ENCODE measurements around the gene OR51I2.

The OR51I2 gene

DNA sequence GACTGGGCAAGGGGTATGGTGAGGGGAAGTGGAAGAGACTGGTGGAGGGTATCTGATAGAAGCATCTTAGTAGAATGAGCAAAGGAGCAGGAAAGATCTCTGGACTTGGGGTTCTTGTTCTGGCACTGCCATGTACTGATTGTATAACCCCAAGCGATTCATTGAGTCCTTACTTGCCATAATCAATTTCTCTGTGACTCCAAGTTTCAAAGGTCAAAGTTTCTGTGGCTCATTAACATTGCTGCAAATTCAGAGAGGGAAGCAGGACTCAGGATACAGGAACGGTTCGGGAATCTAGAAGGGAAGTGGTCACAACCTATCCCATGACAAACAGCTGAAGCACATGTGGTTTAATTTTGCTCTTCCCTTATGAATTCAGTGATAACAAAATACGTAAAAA lies 309 bp downstream of the OR51I2 start:
- TF ChIP-seq, protein P1, sequence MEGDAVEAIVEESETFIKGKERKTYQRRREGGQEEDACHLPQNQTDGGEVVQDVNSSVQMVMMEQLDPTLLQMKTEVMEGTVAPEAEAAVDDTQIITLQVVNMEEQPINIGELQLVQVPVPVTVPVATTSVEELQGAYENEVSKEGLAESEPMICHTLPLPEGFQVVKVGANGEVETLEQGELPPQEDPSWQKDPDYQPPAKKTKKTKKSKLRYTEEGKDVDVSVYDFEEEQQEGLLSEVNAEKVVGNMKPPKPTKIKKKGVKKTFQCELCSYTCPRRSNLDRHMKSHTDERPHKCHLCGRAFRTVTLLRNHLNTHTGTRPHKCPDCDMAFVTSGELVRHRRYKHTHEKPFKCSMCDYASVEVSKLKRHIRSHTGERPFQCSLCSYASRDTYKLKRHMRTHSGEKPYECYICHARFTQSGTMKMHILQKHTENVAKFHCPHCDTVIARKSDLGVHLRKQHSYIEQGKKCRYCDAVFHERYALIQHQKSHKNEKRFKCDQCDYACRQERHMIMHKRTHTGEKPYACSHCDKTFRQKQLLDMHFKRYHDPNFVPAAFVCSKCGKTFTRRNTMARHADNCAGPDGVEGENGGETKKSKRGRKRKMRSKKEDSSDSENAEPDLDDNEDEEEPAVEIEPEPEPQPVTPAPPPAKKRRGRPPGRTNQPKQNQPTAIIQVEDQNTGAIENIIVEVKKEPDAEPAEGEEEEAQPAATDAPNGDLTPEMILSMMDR (IDR thresholded peaks at IDR 0.05; ENCODE audit: insufficient read depth, missing control alignments), result no peak
- DNase-seq (ENCODE audit: insufficient read length, low spot score) (no peak), FAIRE-seq (no peak)

DNA sequence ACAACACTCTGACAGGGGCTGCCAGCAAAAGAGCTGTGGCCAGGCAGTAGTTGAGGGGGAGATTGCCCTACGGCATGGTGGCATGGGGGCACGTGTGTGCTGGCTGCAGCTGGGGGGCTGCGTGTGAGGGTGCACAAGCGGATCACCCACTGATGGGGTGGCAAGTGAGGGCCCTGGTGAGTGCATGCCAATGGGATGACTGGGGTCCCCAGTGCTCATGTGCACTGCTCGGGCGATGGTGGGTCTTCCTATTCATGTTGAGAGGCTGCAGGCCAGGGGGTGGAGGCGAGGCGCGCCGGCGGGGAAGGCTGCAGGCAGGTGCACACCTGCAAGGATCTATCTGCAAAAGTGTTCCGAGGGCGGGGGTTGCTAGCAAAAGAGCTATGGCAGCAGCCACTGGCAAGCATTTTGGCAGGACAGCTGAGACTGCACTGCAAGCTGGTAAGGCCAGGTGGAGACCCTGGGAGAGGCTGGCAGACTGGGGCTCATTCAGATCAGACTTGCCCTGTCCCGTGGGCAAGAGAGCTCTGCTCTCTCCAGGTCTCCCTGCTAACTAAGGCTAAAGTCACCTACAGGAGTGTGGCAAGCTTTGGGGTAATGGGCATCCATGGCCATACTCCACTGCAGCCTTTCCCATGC lies 12.0 kb downstream of the OR51I2 start:
- TF ChIP-seq, protein P1 (IDR thresholded peaks at IDR 0.05; ENCODE audit: insufficient read depth, missing control alignments), result no peak
- DNase-seq (ENCODE audit: insufficient read length, low spot score) (no peak), FAIRE-seq (no peak)

DNA sequence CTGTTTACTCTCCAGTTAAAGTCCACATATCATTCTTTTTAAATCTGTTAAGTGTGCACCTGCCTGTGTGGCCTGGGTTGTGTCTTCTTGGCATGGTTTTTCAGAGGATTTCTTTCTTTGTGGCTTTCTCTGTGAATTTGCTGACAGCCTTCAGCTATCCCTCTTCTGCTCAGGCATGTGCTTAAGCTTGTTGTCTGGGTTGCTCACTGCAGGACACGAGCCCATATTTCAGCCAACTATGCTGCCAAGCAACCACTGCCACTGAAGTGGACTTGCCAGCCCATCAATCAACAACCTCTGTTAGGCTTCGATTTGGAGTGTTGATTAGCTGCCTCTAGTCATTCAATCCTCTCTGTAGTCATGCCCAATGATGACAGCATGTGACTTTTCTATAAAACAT lies 18.4 kb downstream of the OR51I2 start:
- DNase-seq (ENCODE audit: insufficient read length, low spot score) (no peak), FAIRE-seq (no peak)
- TF ChIP-seq, protein P1 (IDR thresholded peaks at IDR 0.05; ENCODE audit: insufficient read depth, missing control alignments), result no peak

DNA sequence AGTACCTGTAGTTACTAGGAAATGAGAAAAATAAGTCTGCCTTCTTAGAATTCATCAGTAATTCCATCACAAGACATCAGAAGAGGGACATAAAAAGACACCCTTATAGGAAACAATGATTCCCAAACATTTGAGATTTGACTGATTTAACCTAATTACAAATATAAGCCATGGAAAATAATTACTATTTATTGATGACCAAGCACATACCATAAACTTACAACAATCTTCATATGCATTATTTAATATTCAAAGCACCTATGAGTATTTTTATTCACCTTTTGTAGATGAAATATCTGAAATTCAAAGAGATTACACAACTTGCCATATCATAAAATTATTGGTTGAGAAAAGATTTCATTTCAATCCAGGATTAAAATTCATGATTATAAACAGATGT lies 24.8 kb downstream of the OR51I2 start:
- TF ChIP-seq, protein P1 (IDR thresholded peaks at IDR 0.05; ENCODE audit: insufficient read depth, missing control alignments), result no peak
- DNase-seq (ENCODE audit: insufficient read length, low spot score), result no peak
- FAIRE-seq, result no peak

- TF ChIP-seq, protein P1 (IDR thresholded peaks at IDR 0.05; ENCODE audit: insufficient read depth, missing control alignments), result peak; percentile 54
- DNase-seq (ENCODE audit: insufficient read length, low spot score) (no peak), FAIRE-seq (no peak)
These were observed 27.2 kb downstream of the OR51I2 start for GRCh38 chr11:5476186-5476819.

DNA sequence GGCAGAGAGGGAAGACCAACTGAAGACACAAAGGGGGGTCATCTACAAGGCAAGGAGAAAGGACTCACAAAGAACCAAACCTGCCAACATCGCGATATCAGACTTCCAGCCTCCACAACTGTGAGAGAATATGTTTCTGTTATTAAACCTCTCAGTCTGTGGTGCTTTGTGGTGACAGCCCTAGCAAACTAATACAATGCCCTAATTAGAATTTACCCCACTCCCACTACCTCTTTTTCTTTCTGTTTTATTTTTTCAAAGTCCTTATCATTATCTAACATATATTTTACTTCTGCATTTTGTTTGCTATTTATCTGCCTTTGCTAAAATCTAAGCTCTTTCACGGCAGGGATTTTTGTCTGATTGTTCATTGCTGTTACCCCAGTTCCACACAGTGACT lies 36.9 kb downstream of the OR51I2 start:
- TF ChIP-seq, protein P1 (IDR thresholded peaks at IDR 0.05; ENCODE audit: insufficient read depth, missing control alignments), result no peak
- FAIRE-seq (no peak), DNase-seq (ENCODE audit: insufficient read length, low spot score) (no peak)

DNA sequence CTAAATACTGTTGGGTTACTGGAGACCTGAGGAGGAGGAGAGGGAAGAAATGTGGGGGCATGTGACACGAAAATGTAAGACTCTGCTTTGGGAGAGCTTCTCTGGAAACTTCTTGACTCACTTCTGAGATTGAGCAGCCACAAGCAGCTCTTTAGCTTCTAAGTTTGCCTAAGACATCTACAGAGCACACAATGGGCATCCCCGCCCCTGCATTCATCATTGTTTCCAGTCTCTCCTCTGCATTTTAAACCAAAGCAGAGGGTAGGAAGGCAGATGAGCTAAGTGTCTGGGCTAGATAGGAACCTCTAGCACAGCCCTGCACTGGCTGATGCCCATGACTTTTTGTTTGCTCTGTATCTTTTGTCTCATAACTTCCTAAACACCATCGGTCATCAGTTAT lies 37.3 kb downstream of the OR51I2 start:
- TF ChIP-seq, protein P1 (IDR thresholded peaks at IDR 0.05; ENCODE audit: insufficient read depth, missing control alignments), result no peak
- DNase-seq (ENCODE audit: insufficient read length, low spot score) (no peak), FAIRE-seq (no peak)

Data from D721Med (cell line).